GM18870 (cell line): ENCODE measurements around the gene RBP4.

Experiments used
- ATAC-seq: cut with Tn5 transposase; IDR thresholded peaks from one replicate; pipeline ENCODE4 v1.9.1; 2021; ENCODE audit warnings: moderate library complexity; ENCODE audit not compliant: unreplicated experiment

The RBP4 gene

GRCh38 chr10:93596539-93596938 lies 4.5 kb downstream of the RBP4 start:
- no peak for ATAC-seq

- no peak for ATAC-seq
Observed at GRCh38 chr10:93595378-93596161, 5.5 kb downstream of the RBP4 start.

GRCh38 chr10:93594518-93594917 lies 6.5 kb downstream of the RBP4 start:
- no peak for ATAC-seq

DNA sequence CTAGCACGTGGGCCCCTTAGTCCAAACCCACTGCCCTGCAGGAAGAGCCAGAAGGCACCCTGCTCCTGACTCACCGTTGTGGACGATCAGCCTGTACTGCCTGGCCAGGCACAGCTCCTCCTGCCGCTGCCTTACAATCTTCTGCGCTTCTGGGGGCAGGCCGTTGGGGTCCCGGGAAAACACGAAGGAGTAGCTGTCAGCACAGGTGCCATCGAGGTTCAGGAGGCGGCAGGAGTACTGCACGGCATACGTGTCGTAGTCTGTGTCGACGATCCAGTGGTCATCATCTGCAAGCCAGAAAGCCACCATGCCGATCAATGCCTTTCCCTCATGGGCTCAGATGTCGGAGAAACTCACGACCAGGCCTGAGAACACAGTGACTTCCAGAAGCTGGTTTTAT lies 7.3 kb downstream of the RBP4 start:
- ATAC-seq = no peak

GRCh38 chr10:93593254-93593653 lies 7.8 kb downstream of the RBP4 start:
- ATAC-seq = no peak

GRCh38 chr10:93591065-93591808 lies 9.8 kb downstream of the RBP4 start:
- ATAC-seq = no peak

DNA sequence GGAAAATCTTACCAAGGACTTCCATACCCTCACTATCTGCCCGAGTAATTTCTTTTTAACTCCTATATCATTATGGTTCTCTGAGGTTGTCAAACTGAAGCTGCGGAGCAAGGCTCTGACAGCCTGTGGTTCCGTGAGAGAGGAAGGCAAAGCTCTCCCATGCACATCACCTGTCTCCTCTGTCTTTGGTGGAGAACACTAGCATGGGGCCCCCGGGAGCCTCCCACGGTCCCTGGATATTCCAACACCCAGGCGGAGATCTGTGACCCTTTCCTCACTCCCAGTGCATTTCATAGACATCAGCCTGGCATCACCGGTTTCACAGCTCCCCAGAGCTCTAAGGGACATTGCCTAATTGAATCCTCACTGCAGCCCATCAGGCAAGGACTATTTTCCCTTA lies 10.4 kb downstream of the RBP4 start:
- no peak for ATAC-seq

GRCh38 chr10:93589648-93590562 lies 11.1 kb downstream of the RBP4 start:
- no peak for ATAC-seq

DNA sequence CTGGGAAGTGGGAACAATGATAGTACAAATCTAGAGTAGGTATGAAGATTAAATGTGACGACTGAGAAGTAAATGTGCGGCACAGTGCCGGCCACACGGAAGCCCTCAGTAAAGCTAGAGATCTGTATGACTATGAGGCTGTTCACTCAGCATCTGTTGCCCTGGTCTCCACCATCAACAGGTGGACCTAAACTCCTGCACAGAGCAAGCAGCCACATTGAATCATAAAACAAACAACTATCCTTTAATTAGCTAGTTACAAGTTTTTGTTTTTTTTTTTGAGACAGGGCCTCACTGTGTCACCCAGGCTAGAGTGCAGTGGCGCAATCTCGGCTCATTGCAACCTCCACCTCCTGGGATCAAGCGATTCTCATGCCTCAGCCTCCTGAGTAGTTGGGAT lies 16.6 kb downstream of the RBP4 start:
- no peak for ATAC-seq

GRCh38 chr10:93580828-93581227 lies 20.2 kb downstream of the RBP4 start:
- ATAC-seq = no peak

- ATAC-seq = no peak
Observed at GRCh38 chr10:93579985-93580711, 20.9 kb downstream of the RBP4 start.

DNA sequence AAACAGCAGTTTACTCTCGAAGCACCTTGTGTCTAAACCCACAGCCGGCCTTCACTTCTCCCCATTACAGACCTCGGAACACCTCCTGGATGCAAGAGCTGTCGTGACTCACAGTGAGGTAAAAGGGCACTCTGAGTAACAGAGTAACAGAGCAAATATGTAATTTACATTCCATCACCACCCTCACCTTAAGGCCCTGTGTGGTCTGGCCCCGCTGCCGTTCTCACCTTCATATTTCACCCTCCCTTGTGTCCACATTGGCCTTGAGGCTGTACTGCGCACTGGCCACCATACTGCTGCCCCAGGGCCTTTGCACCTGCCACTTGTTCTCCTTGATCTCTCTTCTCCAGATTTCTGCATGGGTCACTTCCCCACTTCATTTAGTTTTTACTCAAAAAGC lies 21.9 kb downstream of the RBP4 start:
- ATAC-seq = no peak

- ATAC-seq = no peak
Observed at GRCh38 chr10:93577565-93577964, 23.5 kb downstream of the RBP4 start.

- ATAC-seq = no peak
Observed at GRCh38 chr10:93576888-93577287, 24.1 kb downstream of the RBP4 start.

DNA sequence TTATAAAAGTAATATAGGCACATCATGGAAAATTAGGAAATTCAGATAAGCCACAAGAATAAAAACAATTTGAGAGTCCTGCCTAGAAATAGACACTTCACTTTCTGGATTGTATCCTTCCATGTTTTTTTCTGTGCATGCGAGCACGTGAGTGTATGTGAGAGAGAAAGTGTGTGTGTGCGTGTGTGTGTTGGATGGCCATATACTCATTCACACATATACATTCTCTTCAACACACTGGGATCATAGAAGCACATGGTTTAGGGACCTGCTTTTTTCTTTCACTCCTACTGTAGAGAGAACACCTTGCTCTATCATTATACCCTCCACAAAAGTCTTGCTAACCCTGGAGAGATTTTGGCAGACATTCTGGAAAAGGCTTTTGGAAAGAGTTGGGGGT lies 27.1 kb downstream of the RBP4 start:
- no peak for ATAC-seq

DNA sequence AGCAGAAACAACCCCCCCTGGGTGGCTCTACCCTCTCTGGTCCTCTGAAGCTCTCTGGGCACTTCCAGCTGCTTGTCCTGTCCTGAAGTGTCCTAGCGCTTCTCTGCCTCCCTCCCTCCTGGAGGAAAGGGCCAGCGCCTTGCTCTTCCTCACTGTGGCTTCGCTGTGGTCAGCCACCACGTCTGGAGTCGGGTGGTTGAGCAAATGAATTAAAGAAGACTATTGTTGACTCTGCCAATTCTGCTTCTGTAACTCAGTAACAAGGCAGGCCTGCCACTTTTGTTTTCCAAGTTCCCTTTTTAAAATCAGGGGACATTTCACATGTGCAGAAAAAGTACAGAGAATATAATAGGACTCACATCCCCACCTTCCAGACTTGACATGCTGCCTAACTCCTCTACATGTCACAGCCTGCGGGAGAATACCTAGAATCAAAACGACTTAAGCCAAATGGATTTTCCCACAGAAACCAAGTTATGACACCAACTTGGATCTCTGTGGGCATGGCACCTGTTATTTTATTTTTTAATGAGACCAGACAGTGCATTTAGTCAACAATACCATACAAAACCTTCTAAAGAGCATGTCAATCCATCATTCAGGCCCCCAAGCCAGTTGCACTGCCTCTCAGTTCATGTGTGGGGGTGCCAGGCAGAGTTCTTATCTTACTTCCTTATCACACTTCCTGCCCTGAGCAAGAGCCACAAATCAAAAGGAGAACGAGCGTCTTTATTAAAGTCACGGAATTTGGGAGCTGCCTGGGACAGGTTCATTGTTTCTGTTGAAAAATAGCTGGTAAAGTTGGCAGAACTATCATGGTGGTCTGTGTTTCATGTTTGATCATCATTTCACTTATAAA lies 27.8 kb downstream of the RBP4 start:
- ATAC-seq = no peak

- no peak for ATAC-seq
Observed at GRCh38 chr10:93572606-93573005, 28.4 kb downstream of the RBP4 start.

GRCh38 chr10:93570383-93570782 lies 30.7 kb downstream of the RBP4 start:
- no peak for ATAC-seq

DNA sequence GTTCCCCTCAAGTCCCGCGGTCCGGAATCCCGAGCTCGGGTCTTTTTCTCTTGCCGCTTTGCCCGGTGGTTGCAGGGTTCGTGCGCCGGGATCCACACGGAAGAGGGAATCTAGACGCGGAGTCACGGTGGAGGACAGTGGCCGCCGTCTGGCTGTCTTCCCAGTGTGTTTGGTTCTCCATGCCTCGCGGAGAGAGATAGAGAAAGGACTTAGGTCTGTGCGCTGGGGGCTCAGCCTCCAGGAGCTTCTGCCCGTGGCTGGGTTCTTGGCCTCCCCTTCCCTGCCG lies 33.0 kb downstream of the RBP4 start:
- no peak for ATAC-seq
